OCI-LY3 (cell line): ENCODE results near the gene PCSK5.

Experiments
- H2AFZ ChIP-seq: fragments of 200-600, 300-600 bp; shearing (Covaris generic); 2 replicates; pipeline ENCODE4 v1.6.0; 2014; ENCODE audit warnings: antibody characterized with exemption, low read depth, low read length
- H3K27ac ChIP-seq: fragments of 200-600, 300-600 bp; sonication (generic); 2 replicates; pipeline ENCODE4 v1.5.1; 2014; ENCODE audit warnings: mild to moderate bottlenecking, low read length, moderate library complexity, mixed read lengths
- H3K27me3 ChIP-seq: fragments of 200-600, 300-600 bp; sonication (generic); 2 replicates; pipeline ENCODE4 v1.6.1; 2014; ENCODE audit warnings: low read depth, low read length, mixed read lengths
- H3K36me3 ChIP-seq: fragments of 200-600, 300-600 bp; sonication (generic); replicated peaks from 2 replicates; pipeline ENCODE3; 2014; ENCODE audit warnings: low read depth, low read length, mixed read lengths
- H3K4me1 ChIP-seq: fragments of 300-600, 200-600 bp; sonication (generic); 2 replicates; pipeline ENCODE4 v1.6.1; 2014; ENCODE audit warnings: low read length, mixed read lengths
- H3K4me2 ChIP-seq: fragments of 200-600, 300-600 bp; sonication (generic); 2 replicates; pipeline ENCODE4 v1.6.1; 2014; ENCODE audit warnings: low read length, mixed read lengths
- H3K4me3 ChIP-seq: fragments of 300-600, 200-600 bp; sonication (generic); 2 replicates; pipeline ENCODE4 v1.5.1; 2014; ENCODE audit warnings: antibody characterized with exemption, mild to moderate bottlenecking, low read length, moderate library complexity
- H3K79me2 ChIP-seq: fragments of 300-600, 200-600 bp; shearing (Covaris generic); 2 replicates; pipeline ENCODE4 v1.6.1; 2014; ENCODE audit warnings: mild to moderate bottlenecking, low read length, mixed read lengths
- H3K9ac ChIP-seq: fragments of 300-600, 200-600 bp; shearing (Covaris generic); 2 replicates; pipeline ENCODE4 v1.6.0; 2014; ENCODE audit warnings: mild to moderate bottlenecking, low read length, moderate library complexity
- H3K9me3 ChIP-seq: fragments of 200-600, 300-600 bp; shearing (Covaris generic); 2 replicates; pipeline ENCODE4 v1.6.1; 2014; ENCODE audit warnings: low read length, mixed read lengths; ENCODE audit not compliant: insufficient read depth
- H4K20me1 ChIP-seq: fragments of 200-600, 300-600 bp; sonication (generic); 2 replicates; pipeline ENCODE4 v1.6.1; 2016; ENCODE audit warnings: low read length, mixed read lengths; ENCODE audit not compliant: insufficient read depth
- CTCF ChIP-seq: fragments of 200-600, 300-600 bp; sonication (generic); IDR thresholded peaks from 2 replicates; pipeline ENCODE4 v1.5.1; 2014; ENCODE audit warnings: antibody characterized with exemption, low read length, low read depth
- EZH2phosphoT487 ChIP-seq: fragments of 200-600 bp; shearing (Covaris generic); IDR thresholded peaks from 2 replicates; pipeline ENCODE4 v1.6.1; 2018; ENCODE audit warnings: antibody characterized with exemption, mixed run types, low read depth

The PCSK5 gene

GRCh38 chr9:76379494-76379893, 489.0 kb downstream of the PCSK5 start:
- H3K4me1 ChIP-seq = no peaks in the 10 kb centered on the region

GRCh38 chr9:76390656-76391055, 500.2 kb downstream of the PCSK5 start:
- H3K4me2 ChIP-seq = no peak overlapping the region
- H3K79me2 ChIP-seq = peaks cover 18% of the 10 kb centered on the region
- peaks cover 29% of the 10 kb centered on the region for H3K36me3 ChIP-seq
- no peaks in the 10 kb centered on the region for H4K20me1 ChIP-seq
- no peaks in the 10 kb centered on the region for H3K27me3 ChIP-seq
- H3K27ac ChIP-seq = no peak overlapping the region
- H3K4me3 ChIP-seq = no peak overlapping the region
- TF ChIP-seq EZH2phosphoT487 (no peak), CTCF (no peak)
- no peak overlapping the region for H3K9ac ChIP-seq
- peaks cover 9% of the 10 kb centered on the region; the same call in 1 of the 2 replicates for H3K9me3 ChIP-seq
- H2AFZ ChIP-seq = no peak overlapping the region
- H3K4me1 ChIP-seq = peaks cover 5% of the 10 kb centered on the region; the same call in 1 of the 2 replicates

More at GRCh38 chr9:76379494-76379893, 489.0 kb downstream of the PCSK5 start:
- Histone ChIP-seq H3K79me2 (no peaks in the 10 kb centered on the region), H3K4me2 (no peak overlapping the region), H3K27ac (no peak overlapping the region), H3K27me3 (no peaks in the 10 kb centered on the region), H4K20me1 (no peaks in the 10 kb centered on the region), H3K36me3 (peaks cover 7% of the 10 kb centered on the region), H3K4me3 (no peak overlapping the region), H3K9ac (no peak overlapping the region), H3K9me3 (no peaks in the 10 kb centered on the region), H2AFZ (no peak overlapping the region)
- TF ChIP-seq EZH2phosphoT487 = no peak
- no peak for TF ChIP-seq CTCF

- Histone ChIP-seq H4K20me1 (no peaks in the 10 kb centered on the region), H3K4me3 (peak within 1 kb of the TSS; percentile 78)
These were observed 503.9 kb downstream of the PCSK5 start, which contains the start of gene RFK for GRCh38 chr9:76394195-76394959. RFK (minus strand) TSS chr9:76394426; CDS start chr9:76394171, 255 bp downstream.

DNA sequence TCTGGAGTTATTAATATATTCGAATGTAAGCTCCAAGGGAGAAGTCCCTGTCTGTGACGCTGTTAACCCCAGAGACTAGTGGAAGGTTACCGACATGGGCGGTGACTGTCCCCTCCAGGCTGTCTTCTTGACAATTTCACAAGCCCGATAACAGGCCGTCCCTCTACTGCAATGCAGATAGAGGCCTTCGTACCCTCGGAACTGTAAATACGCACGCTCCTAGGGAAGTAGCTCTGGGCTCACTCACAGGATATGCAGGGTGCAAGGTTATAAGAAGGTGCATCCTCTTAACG, 504.4 kb downstream of the PCSK5 start:
- Histone ChIP-seq H3K79me2 (peaks cover 18% of the 10 kb centered on the region), H3K4me3 (peak overlapping the region; percentile 78), H3K27ac (peak overlapping the region; percentile 37), H3K9me3 (peaks cover 9% of the 10 kb centered on the region; the same call in 1 of the 2 replicates), H3K9ac (peak overlapping the region; percentile 87), H3K36me3 (peaks cover 18% of the 10 kb centered on the region), H3K4me1 (peaks cover 9% of the 10 kb centered on the region), H4K20me1 (no peaks in the 10 kb centered on the region), H3K27me3 (no peaks in the 10 kb centered on the region), H3K4me2 (peak overlapping the region; percentile 90), H2AFZ (peak overlapping the region; percentile 96)
- no peak for TF ChIP-seq EZH2phosphoT487
- TF ChIP-seq CTCF = no peak

More at GRCh38 chr9:76394195-76394959, 503.9 kb downstream of the PCSK5 start, which contains the start of gene RFK:
- peak within 1 kb of the TSS; percentile 87 for H3K9ac ChIP-seq
- TF ChIP-seq CTCF (peak; percentile 44), EZH2phosphoT487 (no peak)
- no peaks in the 10 kb centered on the region for H3K27me3 ChIP-seq
- H3K4me1 ChIP-seq = peaks cover 6% of the 10 kb centered on the region; the same call in 1 of the 2 replicates
- H3K4me2 ChIP-seq = peak within 1 kb of the TSS; percentile 90
- peaks cover 18% of the 10 kb centered on the region for H3K79me2 ChIP-seq
- peaks cover 9% of the 10 kb centered on the region; the same call in 1 of the 2 replicates for H3K9me3 ChIP-seq
- peak within 1 kb of the TSS; percentile 96 for H2AFZ ChIP-seq
- H3K36me3 ChIP-seq = peaks cover 18% of the 10 kb centered on the region
- H3K27ac ChIP-seq = peak within 1 kb of the TSS; percentile 60
